HEK293T (cell line): ENCODE results near the gene NLRP10.

ENCODE experiments used
- CTCF ChIA-PET: fragments of 350-600 bp; formaldehyde crosslinking; extraction: SDS; loops from one replicate; lab custom pipeline; 2021; ENCODE audit warnings: antibody characterized with exemption, inconsistent platforms; lab: Yijun Ruan, JAX
- POLR2A ChIA-PET: fragments of 350-600 bp; formaldehyde crosslinking; extraction: SDS; loops from one replicate; lab custom pipeline; 2020; ENCODE audit warnings: antibody characterized with exemption, inconsistent platforms; lab: Yijun Ruan, JAX
- DNase-seq: peaks from one replicate; pipeline ENCODE4 v3.0.0; 2012; ENCODE audit warnings: mixed read lengths; ENCODE audit errors: extremely low spot score
- ARNT ChIP-seq: fragments of 450-650 bp; IDR thresholded peaks from 2 replicates; pipeline ENCODE4 v1.6.1; 2017; ENCODE audit warnings: mild to moderate bottlenecking
- BHLHE40 ChIP-seq: fragments of 450-650 bp; IDR thresholded peaks from 2 replicates; pipeline ENCODE4 v1.6.1; 2016; ENCODE audit warnings: mild to moderate bottlenecking, moderate library complexity, borderline replicate concordance
- CTBP1 ChIP-seq: fragments of 450-650 bp; IDR thresholded peaks from 2 replicates; pipeline ENCODE4 v1.6.1; 2016; ENCODE audit warnings: borderline replicate concordance
- ELF4 ChIP-seq: fragments of 450-650 bp; IDR thresholded peaks from 2 replicates; pipeline ENCODE4 v1.6.1; 2017; ENCODE audit warnings: antibody characterized with exemption
- FOXA1 ChIP-seq: fragments of 450-650 bp; IDR thresholded peaks from 2 replicates; pipeline ENCODE4 v1.6.1; 2016; ENCODE audit warnings: mild to moderate bottlenecking
- FOXK2 ChIP-seq: fragments of 450-650 bp; IDR thresholded peaks from 2 replicates; pipeline ENCODE4 v1.6.1; 2016; ENCODE audit warnings: mild to moderate bottlenecking
- FOXM1 ChIP-seq: fragments of 450-650 bp; IDR thresholded peaks from 2 replicates; pipeline ENCODE4 v1.6.1; 2017; ENCODE audit warnings: mild to moderate bottlenecking, borderline replicate concordance
- L3MBTL2 ChIP-seq: fragments of 450-650 bp; conservative IDR thresholded peaks from 2 replicates; pipeline ENCODE4 v1.6.1; 2016; ENCODE audit warnings: mild to moderate bottlenecking
- LEF1 ChIP-seq: fragments of 450-650 bp; IDR thresholded peaks from 2 replicates; pipeline ENCODE4 v1.6.1; 2017; ENCODE audit warnings: mild to moderate bottlenecking, borderline replicate concordance
- NFRKB ChIP-seq: fragments of 450-650 bp; IDR thresholded peaks from 2 replicates; pipeline ENCODE4 v1.6.1; 2016; ENCODE audit warnings: mild to moderate bottlenecking, moderate library complexity
- PKNOX1 ChIP-seq: fragments of 450-650 bp; IDR thresholded peaks from 2 replicates; pipeline ENCODE4 v1.6.1; 2016
- SP1 ChIP-seq: fragments of 450-650 bp; IDR thresholded peaks from 2 replicates; pipeline ENCODE4 v1.6.1; 2017
- SUZ12 ChIP-seq: fragments of 450-650 bp; IDR thresholded peaks from 2 replicates; pipeline ENCODE4 v1.6.1; 2016; ENCODE audit warnings: mild to moderate bottlenecking
- TARDBP ChIP-seq: fragments of 450-650 bp; IDR thresholded peaks from 2 replicates; pipeline ENCODE4 v1.6.1; 2016
- ZNF384 ChIP-seq: fragments of 450-650 bp; IDR thresholded peaks from 2 replicates; pipeline ENCODE4 v1.6.1; 2016

NLRP10 gene

GRCh38 chr11:7965386-7965785 lies at the start of gene NLRP10:
Gene NLRP10, minus strand, starts transcription at chr11:7965447. Its CDS starts 1,952 bp downstream, at chr11:7963495.
- TF ChIP-seq NFRKB (no peak), SUZ12 (no peak), ELF4 (no peak), FOXA1 (no peak), L3MBTL2 (no peak)
- CTCF ChIA-PET, result no interaction called here

GRCh38 chr11:8013833-8014232 lies 48.6 kb upstream of the NLRP10 start:
- ChIA-PET CTCF (no interaction called here), POLR2A (no interaction called here)
- no peak for TF ChIP-seq LEF1

More at GRCh38 chr11:7965386-7965785, at the start of gene NLRP10:
- DNase-seq, result no peak
- POLR2A ChIA-PET, result no interaction called here

GRCh38 chr11:8011981-8012444 lies 46.8 kb upstream of the NLRP10 start:
- ChIA-PET POLR2A (no interaction called here), CTCF (interaction anchor here (0.6 to 2.0 kb wide), 2 partner anchors 11 to 87 kb away, joined by 4 to 8 read pairs; no protein-coding TSS in a partner anchor)
- TF ChIP-seq ELF4 (no peak), TARDBP (no peak), BHLHE40 (no peak), ARNT (no peak), FOXA1 (no peak), SP1 (no peak)
- no peak for DNase-seq

More at GRCh38 chr11:8013833-8014232, 48.6 kb upstream of the NLRP10 start:
- no peak for DNase-seq

- CTCF ChIA-PET, result interaction anchor here (0.6 to 2.0 kb wide), 4 partner anchors 11 to 88 kb away, joined by 4 to 8 read pairs (median 6); no protein-coding TSS in a partner anchor
- TF ChIP-seq FOXM1, result no peak
- TF ChIP-seq FOXK2, result no peak
- no peak for TF ChIP-seq SUZ12
- TF ChIP-seq BHLHE40, result no peak
- TF ChIP-seq LEF1, result no peak
- TF ChIP-seq SP1, result no peak
- DNase-seq, result no peak
- POLR2A ChIA-PET, result no interaction called here
These were observed 46.1 kb upstream of the NLRP10 start for GRCh38 chr11:8011371-8011770.

- TF ChIP-seq TARDBP (no peak), PKNOX1 (no peak), ARNT (no peak), ZNF384 (no peak), BHLHE40 (no peak), FOXA1 (no peak)
- POLR2A ChIA-PET, result no interaction called here
- CTCF ChIA-PET, result interaction anchor here (0.6 to 1.7 kb wide), 3 partner anchors 61 to 692 kb away, joined by 3 to 7 read pairs (median 4); no protein-coding TSS in a partner anchor
- DNase-seq, result no peak
These were observed 44.6 kb upstream of the NLRP10 start for GRCh38 chr11:8009856-8010255.

GRCh38 chr11:8008212-8008611 lies 43.0 kb upstream of the NLRP10 start:
- POLR2A ChIA-PET, result no interaction called here
- CTCF ChIA-PET, result interaction anchor here (1.0 to 1.3 kb wide), 3 partner anchors 72 to 559 kb away, joined by 3 to 4 read pairs (median 3); no protein-coding TSS in a partner anchor
- TF ChIP-seq PKNOX1 (no peak), BHLHE40 (no peak), ARNT (no peak)
- no peak for DNase-seq

- ChIA-PET CTCF (interaction anchor here (0.5 to 2.5 kb wide), 22 partner anchors 10 to 1300 kb away, joined by 3 to 34 read pairs (median 4); partner anchors contain the start of gene EIF3F), POLR2A (interaction anchor here (0.9 to 1.2 kb wide), 4 partner anchors 20 to 1009 kb away, joined by 3 to 5 read pairs (median 4); partner anchors contain the start of gene EIF3F)
- TF ChIP-seq FOXM1, result no peak
- peak; percentile 77 for DNase-seq
These were observed 41.2 kb upstream of the NLRP10 start for GRCh38 chr11:8006349-8006977.

- ChIA-PET POLR2A (interaction anchor here (0.9 to 1.2 kb wide), 3 partner anchors 19 to 1010 kb away, joined by 3 to 4 read pairs (median 3); partner anchors contain the start of gene EIF3F), CTCF (interaction anchor here (0.5 to 2.5 kb wide), 13 partner anchors 11 to 352 kb away, joined by 3 to 34 read pairs (median 7); partner anchors contain the start of gene EIF3F)
- DNase-seq, result no peak
- no peak for TF ChIP-seq ELF4
- TF ChIP-seq CTBP1, result no peak
- TF ChIP-seq LEF1, result no peak
- no peak for TF ChIP-seq FOXK2
- no peak for TF ChIP-seq NFRKB
- TF ChIP-seq TARDBP, result no peak
- TF ChIP-seq ZNF384, result no peak
- no peak for TF ChIP-seq SP1
- no peak for TF ChIP-seq FOXA1
- TF ChIP-seq PKNOX1, result no peak
- TF ChIP-seq SUZ12, result no peak
These were observed 40.3 kb upstream of the NLRP10 start for GRCh38 chr11:8005556-8005955.
